Measurements from ENCODE around the gene DIAPH3.

Gene DIAPH3

DNA sequence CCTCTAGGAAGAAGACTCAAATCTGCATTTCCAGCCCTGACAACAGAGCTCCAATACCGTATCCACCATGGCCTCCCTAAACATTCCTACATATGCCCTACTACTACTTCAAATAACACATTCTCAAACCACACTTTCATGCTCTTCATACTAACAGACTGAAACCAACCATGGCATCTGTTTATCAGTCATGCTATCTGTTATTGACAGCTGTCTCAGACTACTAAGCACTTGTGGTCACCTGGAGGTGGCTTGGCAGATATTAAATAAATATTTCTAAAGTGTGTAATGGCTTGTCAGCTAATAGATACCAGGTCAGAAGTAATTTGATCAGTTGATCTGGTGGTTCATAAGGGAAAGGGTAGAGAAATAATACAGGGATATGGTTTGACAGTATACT, 489.1 kb downstream of the DIAPH3 start:
- no peak overlapping the region for H3K4me2 ChIP-seq (ENCODE audit: low read length)
- no peak overlapping the region for H3K4me3 ChIP-seq (ENCODE audit: low read length)
- H3K4me1 ChIP-seq (ENCODE audit: control insufficient read depth, low read length) = no peaks in the 10 kb centered on the region
- no peaks in the 10 kb centered on the region for H3K27me3 ChIP-seq (ENCODE audit: control insufficient read depth, low read length)
- no peaks in the 10 kb centered on the region for H4K20me1 ChIP-seq (ENCODE audit: control insufficient read depth, insufficient read depth, low read depth, low read length)
- no peaks in the 10 kb centered on the region for H3K79me2 ChIP-seq (ENCODE audit: control insufficient read depth, low read length)
- H3F3A ChIP-seq (ENCODE audit: control insufficient read depth, insufficient read depth) = no peaks in the 10 kb centered on the region
- H3K9me3 ChIP-seq (ENCODE audit: control insufficient read depth, insufficient read depth, low read length) = no peaks in the 10 kb centered on the region
- no peak overlapping the region for H3K27ac ChIP-seq (ENCODE audit: low read depth, low read length)
- H3K36me3 ChIP-seq (ENCODE audit: control insufficient read depth, low read length) = no peaks in the 10 kb centered on the region
- no peak for TF ChIP-seq EZH2phosphoT487 (IDR thresholded peaks at IDR 0.05; ENCODE audit: borderline replicate concordance, low read length)
- TF ChIP-seq CTCF (IDR thresholded peaks at IDR 0.05; ENCODE audit: low read depth, low read length, poor library complexity, severe bottlenecking) = no peak
- H3K9me2 ChIP-seq (replicated peaks; ENCODE audit: control insufficient read depth, low read length) = no peaks in the 10 kb centered on the region

- TF ChIP-seq EZH2phosphoT487 (IDR thresholded peaks at IDR 0.05; ENCODE audit: borderline replicate concordance, low read length) = no peak
- no peak for TF ChIP-seq CTCF (IDR thresholded peaks at IDR 0.05; ENCODE audit: low read depth, low read length, poor library complexity, severe bottlenecking)
- no peaks in the 10 kb centered on the region for H4K20me1 ChIP-seq (ENCODE audit: control insufficient read depth, insufficient read depth, low read depth, low read length)
- no peak overlapping the region for H3K27ac ChIP-seq (ENCODE audit: low read depth, low read length)
- H3F3A ChIP-seq (ENCODE audit: control insufficient read depth, insufficient read depth) = no peaks in the 10 kb centered on the region
- H3K27me3 ChIP-seq (ENCODE audit: control insufficient read depth, low read length) = no peaks in the 10 kb centered on the region
- no peaks in the 10 kb centered on the region for H3K9me2 ChIP-seq (replicated peaks; ENCODE audit: control insufficient read depth, low read length)
- no peaks in the 10 kb centered on the region for H3K79me2 ChIP-seq (ENCODE audit: control insufficient read depth, low read length)
- H3K36me3 ChIP-seq (ENCODE audit: control insufficient read depth, low read length) = no peaks in the 10 kb centered on the region
- no peak overlapping the region for H3K4me2 ChIP-seq (ENCODE audit: low read length)
- H3K4me1 ChIP-seq (ENCODE audit: control insufficient read depth, low read length) = no peaks in the 10 kb centered on the region
- H3K4me3 ChIP-seq (ENCODE audit: low read length) = no peak overlapping the region
- H3K9me3 ChIP-seq (ENCODE audit: control insufficient read depth, insufficient read depth, low read length) = no peaks in the 10 kb centered on the region
Measured at GRCh38 chr13:59673286-59673685, 490.4 kb downstream of the DIAPH3 start.

- Histone ChIP-seq H3F3A (ENCODE audit: control insufficient read depth, insufficient read depth) (no peaks in the 10 kb centered on the region), H3K4me3 (ENCODE audit: low read length) (no peak overlapping the region), H3K9me2 (replicated peaks; ENCODE audit: control insufficient read depth, low read length) (no peaks in the 10 kb centered on the region), H3K27me3 (ENCODE audit: control insufficient read depth, low read length) (no peaks in the 10 kb centered on the region), H3K4me2 (ENCODE audit: low read length) (no peak overlapping the region), H3K27ac (ENCODE audit: low read depth, low read length) (no peak overlapping the region), H3K9me3 (ENCODE audit: control insufficient read depth, insufficient read depth, low read length) (no peaks in the 10 kb centered on the region), H3K79me2 (ENCODE audit: control insufficient read depth, low read length) (no peaks in the 10 kb centered on the region), H3K36me3 (ENCODE audit: control insufficient read depth, low read length) (no peaks in the 10 kb centered on the region), H4K20me1 (ENCODE audit: control insufficient read depth, insufficient read depth, low read depth, low read length) (no peaks in the 10 kb centered on the region), H3K4me1 (ENCODE audit: control insufficient read depth, low read length) (no peaks in the 10 kb centered on the region)
- TF ChIP-seq CTCF (IDR thresholded peaks at IDR 0.05; ENCODE audit: low read depth, low read length, poor library complexity, severe bottlenecking) = no peak
- TF ChIP-seq EZH2phosphoT487 (IDR thresholded peaks at IDR 0.05; ENCODE audit: borderline replicate concordance, low read length) = no peak
Measured at GRCh38 chr13:59672445-59672844, 491.3 kb downstream of the DIAPH3 start.

- Histone ChIP-seq H3K9me3 (ENCODE audit: control insufficient read depth, insufficient read depth, low read length) (no peaks in the 10 kb centered on the region), H3F3A (ENCODE audit: control insufficient read depth, insufficient read depth) (no peaks in the 10 kb centered on the region), H3K4me1 (ENCODE audit: control insufficient read depth, low read length) (no peaks in the 10 kb centered on the region), H4K20me1 (ENCODE audit: control insufficient read depth, insufficient read depth, low read depth, low read length) (no peaks in the 10 kb centered on the region), H3K27me3 (ENCODE audit: control insufficient read depth, low read length) (no peaks in the 10 kb centered on the region), H3K9me2 (replicated peaks; ENCODE audit: control insufficient read depth, low read length) (no peaks in the 10 kb centered on the region), H3K4me3 (ENCODE audit: low read length) (no peak overlapping the region), H3K36me3 (ENCODE audit: control insufficient read depth, low read length) (no peaks in the 10 kb centered on the region), H3K4me2 (ENCODE audit: low read length) (no peak overlapping the region), H3K79me2 (ENCODE audit: control insufficient read depth, low read length) (no peaks in the 10 kb centered on the region), H3K27ac (ENCODE audit: low read depth, low read length) (no peak overlapping the region)
- TF ChIP-seq EZH2phosphoT487 (IDR thresholded peaks at IDR 0.05; ENCODE audit: borderline replicate concordance, low read length) = no peak
- TF ChIP-seq CTCF (IDR thresholded peaks at IDR 0.05; ENCODE audit: low read depth, low read length, poor library complexity, severe bottlenecking) = no peak
Measured at GRCh38 chr13:59671881-59672280, 491.8 kb downstream of the DIAPH3 start.

All from DOHH2 (cell line).